Measurements from ENCODE around the gene HLCS. TPM values are rescaled to one million over a fixed set of nuclear protein-coding genes. Genes with fewer than 3 reads are reported as not detected.
A peak's percentile ranks its signal among the peaks of the same experiment; 100 is the strongest.

The HLCS gene
- total and polyA plus RNA-seq, 2 of the 8 experiments (the other 6 are each of a cell fraction or from before 2014, with no cell fraction given) = 4.7 to 12.2 TPM

GRCh38 chr21:36784947-36785346 is 181.5 kb downstream of the HLCS start:
- no peak for DNase-seq (ENCODE audit: low read depth in 1 of 2, low spot score in 2 of 2)
- no peak overlapping the region for H4K91ac ChIP-seq (replicated peaks; ENCODE audit: insufficient read length, low read length)
- no peaks in the 10 kb centered on the region for H3K27me3 ChIP-seq (replicated peaks in 1 of 4; ENCODE audit: control insufficient read depth in 3 of 4, extremely low read depth in 1 of 4, insufficient read depth in 3 of 4, low read length in 3 of 4)
- H3K23ac ChIP-seq (ENCODE audit: insufficient read length) = no peak overlapping the region
- ChIA-PET CTCF (ENCODE audit: partially characterized antibody) (interaction anchor here (1.0 to 1.4 kb wide), 4 partner anchors 9 to 154 kb away, joined by 3 to 5 read pairs (median 3); no protein-coding TSS in a partner anchor), POLR2A (ENCODE audit: partially characterized antibody) (no interaction called here)
- H2BK12ac ChIP-seq (ENCODE audit: low read depth, low read length) = no peak overlapping the region
- peaks cover 7 to 9% of the 10 kb centered on the region in 2 experiments for H3K9me3 ChIP-seq (ENCODE audit: insufficient read depth in 2 of 2, low read depth in 1 of 2, low read length in 1 of 2)
- no peak overlapping the region for H4K5ac ChIP-seq (ENCODE audit: insufficient read length, low read depth, low read length)
- H4K20me1 ChIP-seq (replicated peaks in 1 of 2; ENCODE audit: control insufficient read depth in 1 of 2, insufficient read depth in 2 of 2, low read length in 2 of 2) = no peaks in the 10 kb centered on the region
- no peak overlapping the region for H2BK120ac ChIP-seq (replicated peaks; ENCODE audit: low read depth, low read length)
- no peak overlapping the region for H2AK5ac ChIP-seq (ENCODE audit: low read depth, low read length)
- no peak overlapping the region for H3K56ac ChIP-seq (replicated peaks; ENCODE audit: insufficient read length, low read depth, low read length)
- no peak overlapping the region for H2BK15ac ChIP-seq (ENCODE audit: low read length)
- no peak overlapping the region for H3K4ac ChIP-seq (replicated peaks; ENCODE audit: insufficient read length, low read depth, low read length)
- H2BK5ac ChIP-seq (ENCODE audit: low read depth, low read length) = no peak overlapping the region
- no peak overlapping the region for H2AFZ ChIP-seq (ENCODE audit: low read length)
- H3K4me2 ChIP-seq (ENCODE audit: insufficient read depth in 1 of 2, low read depth in 2 of 2, low read length in 2 of 2) = peak overlapping the region in 1 of 2 experiments; percentile 22; a peak in 1 of 4 replicates
- no peak for FAIRE-seq
- no peak overlapping the region for H3K18ac ChIP-seq (ENCODE audit: extremely low read depth, low read length)
- H3K23me2 ChIP-seq (ENCODE audit: low read depth, low read length) = no peaks in the 10 kb centered on the region
- H2BK20ac ChIP-seq (ENCODE audit: low read length) = no peak overlapping the region
- no peaks in the 10 kb centered on the region; a peak in 1 of 8 replicates for H3K36me3 ChIP-seq (ENCODE audit: control insufficient read depth in 2 of 4, insufficient read depth in 4 of 4, low read length in 3 of 4)
- no peak overlapping the region for H3K14ac ChIP-seq (ENCODE audit: insufficient read length)
- no peaks in the 10 kb centered on the region for H3K79me2 ChIP-seq (ENCODE audit: control insufficient read depth in 1 of 2, insufficient read depth in 2 of 2, low read length in 2 of 2)
- H3K4me3 ChIP-seq (ENCODE audit: extremely low read depth in 1 of 4, insufficient read depth in 2 of 4, low read depth in 3 of 4, low read length in 4 of 4) = no peak overlapping the region
- H3K79me1 ChIP-seq (ENCODE audit: low read depth, low read length) = no peaks in the 10 kb centered on the region
- H4K8ac ChIP-seq (ENCODE audit: extremely low read depth, insufficient read depth, low read length) = no peak overlapping the region
- H3K9ac ChIP-seq (replicated peaks in 1 of 4; ENCODE audit: extremely low read depth in 1 of 4, low read depth in 3 of 4, low read length in 3 of 4) = no peak overlapping the region
- WGBS, 2 experiments (ENCODE audit: extremely low coverage in 1 of 2, insufficient coverage in 1 of 2, insufficient read length in 1 of 2, insufficient replicate concordance in 2 of 2, low coverage in 1 of 2, low lambda C conversion rate in 2 of 2, missing lambda C conversion rate in 1 of 2) = 74% methylated on average over 11 of the region's 12 CpGs; no CpG with 5 or more reads in 1 of the 2 experiments
- no peak overlapping the region for H3K27ac ChIP-seq (ENCODE audit: low read depth, low read length)
- H3K4me1 ChIP-seq (replicated peaks in 1 of 4; ENCODE audit: control insufficient read depth in 3 of 4, insufficient read depth in 4 of 4, low read length in 3 of 4) = peaks cover 0 to 3% (median 1%) of the 10 kb centered on the region in 4 experiments; a peak in 5 of 7 replicates
- TF ChIP-seq RNF2 (IDR thresholded peaks at IDR 0.05; ENCODE audit: borderline replicate concordance, low read depth, low read length, missing control alignments, poor library complexity, severe bottlenecking) (no peak), SP1 (IDR thresholded peaks at IDR 0.05; ENCODE audit: low read depth, low read length) (no peak), NANOG (IDR thresholded peaks at IDR 0.05; ENCODE audit: insufficient read depth, low read depth, low read length, poor library complexity, severe bottlenecking) (no peak), TEAD4 (IDR thresholded peaks at IDR 0.05; ENCODE audit: low read depth, low read length) (no peak), ATF2 (IDR thresholded peaks at IDR 0.05; ENCODE audit: low read length) (no peak), CBX8 (IDR thresholded peaks at IDR 0.05; ENCODE audit: borderline replicate concordance, low read depth, low read length) (no peak), ZNF274 (IDR thresholded peaks at IDR 0.05; ENCODE audit: borderline replicate concordance, extremely low read depth, low read length) (no peak), HDAC2 (IDR thresholded peaks at IDR 0.05; ENCODE audit: borderline replicate concordance in 1 of 2, low read depth in 2 of 2, low read length in 2 of 2) (no peak), CTBP2 (IDR thresholded peaks at IDR 0.05; ENCODE audit: borderline replicate concordance, insufficient read depth, insufficient read length, low read length) (no peak), TAF7 (optimal IDR thresholded peaks at IDR 0.05; ENCODE audit: borderline replicate concordance, low read depth, low read length) (no peak), CHD2 (IDR thresholded peaks at IDR 0.05; ENCODE audit: low read length) (no peak)

Data from H1 (cell line).